Measurements from ENCODE around the gene KLHL8.

KLHL8 gene

DNA sequence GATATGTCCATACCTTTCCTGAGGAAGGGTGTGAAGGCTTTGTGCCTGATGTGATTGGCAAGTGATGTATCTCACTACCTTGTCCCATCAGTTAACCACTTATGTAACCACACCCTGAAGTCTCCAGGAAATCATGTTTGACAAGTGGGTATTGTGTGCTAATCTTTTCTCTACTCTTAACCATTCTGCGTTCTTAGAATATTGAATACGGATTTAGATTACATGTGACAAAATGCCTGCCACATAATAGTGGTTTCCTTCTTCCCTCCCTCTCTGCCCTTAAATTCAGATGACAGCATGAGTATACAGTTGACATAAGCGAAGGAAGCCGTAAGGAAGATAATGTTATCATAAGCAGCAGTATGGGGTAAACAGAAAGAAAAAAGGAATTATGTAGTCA lies 108.4 kb downstream of the KLHL8 start:
- DNase-seq (ENCODE audit: low spot score), result no peak
- TF ChIP-seq, protein P1, sequence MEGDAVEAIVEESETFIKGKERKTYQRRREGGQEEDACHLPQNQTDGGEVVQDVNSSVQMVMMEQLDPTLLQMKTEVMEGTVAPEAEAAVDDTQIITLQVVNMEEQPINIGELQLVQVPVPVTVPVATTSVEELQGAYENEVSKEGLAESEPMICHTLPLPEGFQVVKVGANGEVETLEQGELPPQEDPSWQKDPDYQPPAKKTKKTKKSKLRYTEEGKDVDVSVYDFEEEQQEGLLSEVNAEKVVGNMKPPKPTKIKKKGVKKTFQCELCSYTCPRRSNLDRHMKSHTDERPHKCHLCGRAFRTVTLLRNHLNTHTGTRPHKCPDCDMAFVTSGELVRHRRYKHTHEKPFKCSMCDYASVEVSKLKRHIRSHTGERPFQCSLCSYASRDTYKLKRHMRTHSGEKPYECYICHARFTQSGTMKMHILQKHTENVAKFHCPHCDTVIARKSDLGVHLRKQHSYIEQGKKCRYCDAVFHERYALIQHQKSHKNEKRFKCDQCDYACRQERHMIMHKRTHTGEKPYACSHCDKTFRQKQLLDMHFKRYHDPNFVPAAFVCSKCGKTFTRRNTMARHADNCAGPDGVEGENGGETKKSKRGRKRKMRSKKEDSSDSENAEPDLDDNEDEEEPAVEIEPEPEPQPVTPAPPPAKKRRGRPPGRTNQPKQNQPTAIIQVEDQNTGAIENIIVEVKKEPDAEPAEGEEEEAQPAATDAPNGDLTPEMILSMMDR (IDR thresholded peaks at IDR 0.05; ENCODE audit: borderline replicate concordance, control extremely low read depth, extremely low read depth, insufficient read depth, missing control alignments), result no peak
- in situ Hi-C loops (cut with MboI; ENCODE audit: low sequenced_read_pairs, unreplicated experiment), result no loop called here
